Embryonic facial prominence (tissue), 1 donor: ENCODE data around the gene POC1B.

ENCODE experiments used
- DNase-seq: peaks from one replicate; pipeline ENCODE4 v3.0.0-alpha.2; 2016; ENCODE audit errors: extremely low spot score

The POC1B gene

DNA sequence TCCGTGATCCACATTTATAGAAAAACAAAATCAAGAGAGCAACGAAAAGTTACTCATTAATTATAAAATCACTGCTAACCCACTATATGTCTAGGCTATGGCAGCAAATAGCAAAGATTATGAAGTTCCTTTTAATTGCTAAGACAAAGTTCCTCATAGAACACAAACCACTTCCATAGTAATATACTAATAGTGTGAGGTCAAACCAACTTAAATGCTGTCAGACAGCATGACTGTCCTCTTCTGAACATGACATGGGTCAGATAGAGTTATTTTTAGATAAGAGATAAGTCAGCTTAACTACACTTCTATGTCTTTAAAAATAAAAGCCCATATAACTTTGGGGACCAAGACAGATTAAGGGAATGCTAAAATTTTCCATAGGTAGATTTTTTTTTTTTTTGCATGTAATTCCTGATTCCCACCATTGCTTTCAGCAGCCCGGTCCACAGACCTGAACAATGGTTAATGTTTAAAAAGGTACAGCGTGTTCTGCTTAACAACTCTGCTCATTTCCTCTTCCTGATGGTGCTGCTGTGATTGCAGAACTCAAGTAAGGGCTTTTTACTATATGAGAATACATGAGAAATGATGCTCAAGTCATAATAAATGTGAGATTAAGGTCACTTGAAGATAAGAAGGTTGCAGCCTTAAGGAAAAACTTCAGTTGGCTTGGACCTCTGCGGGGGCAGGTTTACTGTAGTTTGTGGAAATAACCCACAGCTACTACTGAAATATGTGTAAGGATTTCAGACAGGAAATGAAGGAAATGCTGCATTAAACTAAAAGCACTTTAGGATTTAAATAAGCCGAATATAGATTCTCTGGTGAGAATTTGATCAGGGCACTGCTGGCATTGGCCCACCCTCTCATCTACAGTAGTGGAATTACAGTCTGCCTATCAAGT, 135.8 kb downstream of the POC1B start:
- DNase-seq = no peak

DNA sequence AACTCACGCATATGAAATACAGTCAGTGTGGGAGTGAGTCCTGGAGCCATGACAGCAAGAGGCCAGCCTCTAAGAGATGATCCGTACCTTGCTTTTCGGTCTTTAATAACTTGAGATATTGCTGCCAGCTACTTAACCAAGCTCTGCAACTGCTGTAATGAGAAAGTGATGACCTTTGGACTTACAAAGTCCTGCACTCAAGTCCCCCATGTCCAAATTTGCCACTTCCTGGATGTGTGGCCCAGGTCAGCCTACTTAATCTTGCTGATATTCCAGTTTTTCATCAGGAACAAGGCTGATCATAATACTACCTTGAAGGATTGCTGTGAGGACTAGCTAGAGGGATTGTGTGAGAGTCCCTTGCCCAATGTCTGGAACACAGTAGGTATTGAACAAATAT, 139.7 kb downstream of the POC1B start:
- DNase-seq = no peak

DNA sequence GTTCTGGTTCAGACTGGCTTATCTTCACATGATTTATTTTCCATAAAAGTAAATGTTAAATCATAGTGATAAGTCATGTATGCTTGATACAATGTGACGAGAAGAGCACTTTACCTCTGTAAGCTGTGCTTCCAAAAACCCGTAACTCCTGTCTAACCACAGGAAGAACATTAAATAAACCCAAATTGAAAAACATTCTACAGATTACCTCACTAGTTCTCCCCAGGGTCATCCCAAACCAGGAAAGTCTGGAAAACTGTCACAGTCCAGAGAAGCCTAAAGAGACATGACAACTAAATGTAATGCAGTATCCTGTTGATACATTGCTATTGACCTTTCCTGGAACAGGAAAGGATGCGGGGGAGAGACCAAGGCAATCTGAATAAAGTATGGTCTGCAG, 141.0 kb downstream of the POC1B start:
- no peak for DNase-seq

DNA sequence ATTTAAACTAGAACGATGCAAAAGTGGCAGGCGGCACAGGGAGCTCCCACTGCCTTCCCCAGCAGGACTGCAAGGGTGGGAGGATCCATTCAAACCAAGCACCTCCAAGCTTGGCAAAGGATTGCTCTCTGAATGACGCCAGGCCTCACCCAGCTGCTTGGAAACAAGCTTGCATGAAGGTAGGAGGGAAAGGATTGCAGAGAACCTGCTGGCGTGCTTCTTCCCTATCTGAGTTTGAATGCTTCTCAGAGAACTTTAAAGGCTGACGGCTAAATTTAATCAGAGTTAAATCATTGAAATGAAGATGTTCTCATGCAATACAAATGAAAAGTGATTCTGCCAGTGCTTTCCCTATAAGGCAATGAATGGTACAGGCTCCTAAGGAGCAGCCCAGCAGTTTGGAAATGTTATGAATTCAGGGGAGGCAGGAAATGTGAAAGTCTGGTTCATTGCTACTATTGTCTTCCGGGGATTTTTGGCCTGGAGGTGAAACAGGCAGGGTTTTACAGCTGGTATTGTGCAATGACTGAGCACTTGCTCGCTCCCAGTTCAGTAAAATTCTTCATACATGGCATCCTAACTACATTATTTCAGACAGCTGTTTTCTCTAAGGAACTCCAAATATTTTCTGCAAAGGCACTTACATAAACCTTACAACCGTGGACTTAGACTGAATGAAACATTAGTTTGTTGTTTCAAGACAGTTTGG, 141.6 kb downstream of the POC1B start:
- no peak for DNase-seq

DNA sequence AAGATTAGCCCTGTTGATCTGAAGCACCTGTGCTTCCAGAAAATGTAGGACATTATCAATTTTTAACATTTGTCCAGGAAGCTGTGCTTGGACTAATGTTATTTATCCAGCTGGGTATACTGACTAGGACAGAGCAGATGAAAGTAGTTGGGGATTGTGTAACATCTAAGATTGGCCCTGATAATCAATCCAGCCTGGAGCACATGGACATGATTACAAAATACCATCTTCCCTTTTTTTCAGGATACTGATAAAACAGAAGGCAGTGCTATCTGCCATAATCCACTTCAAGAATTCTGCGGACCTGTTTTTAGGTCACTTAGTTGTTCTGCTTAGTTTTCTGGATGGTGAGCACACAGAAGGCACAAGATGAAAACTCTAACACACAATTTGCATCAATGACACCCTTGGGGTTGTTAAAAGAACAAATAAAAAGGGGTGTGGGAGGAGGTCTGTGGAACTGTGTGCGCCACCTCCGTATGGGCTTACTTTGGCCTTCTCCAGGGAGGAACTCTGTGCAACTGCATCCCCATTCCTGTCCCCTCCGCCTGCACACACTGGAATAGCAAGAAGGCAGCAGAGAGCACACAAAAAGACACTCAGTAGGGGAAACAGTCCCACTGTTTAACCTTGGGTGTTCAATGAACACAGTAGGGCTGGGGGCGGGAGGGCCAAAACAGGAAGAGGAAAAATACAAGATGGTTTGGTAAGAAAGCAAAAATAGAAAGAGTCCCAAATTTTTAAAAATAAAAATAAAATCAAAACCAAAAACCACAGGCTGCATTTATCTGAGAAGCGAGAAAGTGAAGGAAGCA, 142.4 kb downstream of the POC1B start:
- no peak for DNase-seq

DNA sequence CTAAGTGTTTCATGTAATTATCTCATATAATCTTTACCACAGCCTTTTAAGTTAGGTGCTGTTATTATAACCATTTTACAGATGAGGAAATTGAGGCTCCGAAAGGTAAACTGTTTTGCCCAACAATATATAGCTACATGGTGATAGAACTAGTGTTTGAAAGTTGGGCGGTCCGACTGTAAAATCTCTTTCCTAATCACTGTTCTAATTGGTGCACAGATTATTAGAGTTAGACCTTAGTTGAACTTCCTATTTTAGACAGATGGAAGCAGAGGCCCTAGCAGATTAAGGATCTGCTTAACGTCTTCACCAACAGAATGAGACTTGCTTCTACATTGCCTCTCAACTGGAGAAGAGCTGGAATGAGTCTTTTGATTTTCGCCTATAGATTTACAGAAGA, 143.5 kb downstream of the POC1B start:
- DNase-seq = no peak

DNA sequence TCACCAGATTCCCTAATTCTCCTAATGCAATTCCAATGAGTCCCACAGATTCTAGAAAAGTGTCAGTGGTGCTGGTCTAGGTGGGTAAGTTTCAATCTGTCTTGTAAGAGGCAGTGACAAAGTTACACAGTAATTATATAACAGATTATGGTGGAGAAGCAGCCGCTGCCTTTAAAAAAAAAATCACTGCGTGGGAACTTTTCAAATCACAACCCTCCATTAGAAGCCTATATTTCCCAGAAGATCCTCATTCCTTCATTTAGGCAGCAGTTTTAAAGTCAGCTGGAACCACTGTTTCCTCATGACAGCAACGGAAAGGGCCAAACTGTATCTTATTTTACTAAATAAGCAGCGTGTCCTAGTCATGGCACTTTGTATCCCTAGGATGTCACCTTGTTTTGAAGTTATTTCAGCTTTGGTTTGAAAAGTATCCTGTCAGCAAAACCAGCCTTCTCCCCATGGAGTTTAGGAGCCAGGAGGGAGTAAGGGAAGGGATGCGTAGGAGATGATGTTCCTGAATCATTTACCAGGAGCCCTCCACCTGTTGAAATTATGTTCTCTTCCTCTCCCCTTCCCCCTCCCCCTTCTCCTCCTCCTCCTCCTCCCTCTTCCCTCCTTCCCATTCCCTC, 145.9 kb downstream of the POC1B start:
- DNase-seq = no peak

DNA sequence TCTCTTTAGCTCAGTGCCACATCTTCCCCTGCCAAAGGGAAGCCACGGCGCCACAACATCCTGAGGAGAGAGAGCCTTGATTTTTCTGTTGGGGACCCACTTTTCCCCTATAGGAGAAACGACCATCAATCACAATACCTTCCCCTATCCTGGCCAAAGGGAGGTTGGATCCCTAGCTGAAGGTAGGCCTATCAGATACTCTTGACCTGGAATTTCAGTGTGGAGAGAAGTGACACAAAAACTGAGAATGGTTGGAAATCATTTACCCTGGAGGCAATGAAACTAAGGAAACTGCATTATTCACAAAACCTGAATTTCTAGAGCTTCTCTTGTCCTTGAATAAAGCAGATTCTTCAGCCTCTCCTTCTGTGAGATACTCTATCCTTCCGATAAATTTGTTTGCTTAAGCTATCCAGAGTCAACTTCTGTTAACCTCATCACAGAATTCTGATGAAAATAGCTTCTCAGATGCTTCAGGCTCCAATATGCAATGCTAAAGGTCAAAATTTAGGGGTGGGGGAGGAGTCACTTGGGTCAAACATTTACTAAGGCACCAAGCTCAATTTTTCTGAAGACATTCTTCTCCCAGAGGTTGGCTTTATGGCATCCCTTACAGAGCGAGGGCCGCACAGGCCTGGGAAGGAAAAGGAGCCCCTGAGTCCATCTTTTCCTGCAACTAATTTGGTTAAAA, 146.6 kb downstream of the POC1B start:
- no peak for DNase-seq

DNA sequence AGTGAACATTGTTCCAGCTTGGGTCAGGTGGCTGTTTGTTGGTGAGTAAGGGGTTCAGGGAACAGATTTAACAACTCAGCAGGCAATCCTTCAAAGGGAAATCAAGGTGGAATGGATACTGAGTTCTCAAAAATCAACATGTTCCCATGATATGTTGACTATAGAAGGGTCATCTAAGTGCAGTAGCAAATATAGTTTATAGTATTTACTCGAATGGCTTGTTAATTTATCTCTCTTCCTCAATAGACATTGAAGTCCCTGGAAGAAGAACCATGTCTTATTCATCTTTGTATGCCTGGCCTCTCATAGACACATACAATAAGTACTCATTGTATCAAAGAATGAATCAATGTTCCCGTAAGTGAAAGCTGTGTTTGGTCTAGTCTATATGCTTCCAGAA, 149.0 kb downstream of the POC1B start:
- DNase-seq = no peak

DNA sequence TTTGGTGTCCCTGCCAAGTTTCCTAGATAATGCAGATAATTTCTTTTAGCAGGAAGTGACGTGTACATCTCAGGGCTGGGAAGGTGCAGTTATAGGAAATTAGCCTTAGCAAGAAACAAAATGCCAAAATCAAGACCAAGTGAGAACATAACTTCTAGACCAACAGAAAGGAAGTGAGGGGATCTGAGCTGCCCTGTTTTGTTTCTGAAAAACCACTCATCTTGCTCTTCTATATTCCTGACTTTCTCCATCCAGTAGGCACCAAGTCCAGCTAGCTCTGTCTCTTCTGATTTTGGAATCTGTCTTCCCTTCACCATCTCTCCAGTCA, 149.7 kb downstream of the POC1B start:
- no peak for DNase-seq

DNA sequence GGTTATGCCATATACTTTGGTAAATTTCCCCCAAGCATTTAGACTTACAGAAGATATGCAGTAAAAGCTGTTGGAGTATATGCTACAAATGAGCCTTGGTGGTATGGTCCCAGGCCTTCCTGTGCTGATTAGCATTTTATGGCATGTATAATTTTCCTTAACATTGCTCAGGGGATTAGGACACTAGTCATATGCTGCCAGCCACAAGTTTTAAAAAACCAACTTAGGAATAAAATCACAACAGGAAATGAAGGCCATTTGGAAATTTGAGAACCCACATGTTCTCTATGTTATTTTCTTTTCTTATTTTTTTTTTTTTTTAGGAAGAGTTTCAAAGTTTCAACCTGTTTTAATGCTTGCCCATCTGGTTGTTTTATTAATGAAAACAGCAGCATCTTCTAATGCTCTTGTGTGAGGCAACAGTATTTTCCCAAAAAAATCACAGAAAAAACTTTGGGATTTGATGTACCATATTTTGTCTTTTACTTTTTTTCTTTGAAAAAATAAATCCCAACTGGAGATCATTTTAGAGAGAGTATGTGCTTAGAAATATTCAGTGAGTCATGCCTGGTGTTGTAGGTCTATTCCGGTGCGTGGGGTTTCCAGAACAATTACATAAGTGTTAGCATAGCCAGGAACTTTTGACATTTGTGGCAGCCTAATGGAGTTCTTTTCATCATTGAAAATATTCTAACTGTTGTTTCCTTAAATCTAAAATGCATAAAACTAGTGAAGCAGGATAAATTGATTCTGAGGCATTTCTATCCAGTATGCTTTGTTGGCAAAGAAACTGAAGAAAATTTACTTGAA, 151.9 kb downstream of the POC1B start:
- no peak for DNase-seq

DNA sequence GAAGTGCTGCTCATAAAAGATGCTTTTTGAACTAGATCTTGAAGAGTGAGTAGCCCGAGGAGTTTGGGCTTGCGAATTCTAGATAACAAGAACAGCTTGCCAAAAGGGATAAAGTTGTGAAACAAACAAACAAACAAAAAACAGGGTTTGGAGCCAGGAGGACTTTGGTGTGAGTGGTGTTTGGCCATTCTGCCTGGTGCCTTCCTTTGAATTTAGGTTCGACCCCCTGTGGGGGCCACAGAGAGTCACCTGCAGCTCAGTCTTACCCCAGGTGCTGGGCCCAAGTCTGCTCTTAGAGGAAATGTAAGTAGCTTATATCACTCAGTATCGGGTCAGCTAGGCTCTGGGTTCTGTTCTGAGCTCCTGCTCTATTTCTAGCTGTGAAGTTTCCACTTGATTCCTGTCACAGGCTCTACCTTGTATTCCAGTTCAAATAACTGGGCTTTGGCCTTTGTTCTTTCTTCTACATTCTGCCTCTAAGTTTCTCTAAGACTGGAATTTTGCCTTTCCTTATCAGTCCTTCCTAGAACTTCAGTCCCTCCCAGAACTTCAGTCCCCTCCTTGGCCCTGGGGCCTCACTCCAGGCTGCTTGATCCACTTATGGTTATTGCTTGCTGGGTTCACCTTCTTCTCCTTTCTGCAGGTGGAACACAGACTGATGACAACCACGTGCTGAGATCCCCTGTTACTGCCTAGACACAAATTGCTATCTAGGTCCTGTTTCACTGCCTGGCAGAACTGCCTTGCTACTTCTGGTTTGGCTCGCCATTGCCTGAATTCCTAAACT, 153.1 kb downstream of the POC1B start:
- DNase-seq = no peak

DNA sequence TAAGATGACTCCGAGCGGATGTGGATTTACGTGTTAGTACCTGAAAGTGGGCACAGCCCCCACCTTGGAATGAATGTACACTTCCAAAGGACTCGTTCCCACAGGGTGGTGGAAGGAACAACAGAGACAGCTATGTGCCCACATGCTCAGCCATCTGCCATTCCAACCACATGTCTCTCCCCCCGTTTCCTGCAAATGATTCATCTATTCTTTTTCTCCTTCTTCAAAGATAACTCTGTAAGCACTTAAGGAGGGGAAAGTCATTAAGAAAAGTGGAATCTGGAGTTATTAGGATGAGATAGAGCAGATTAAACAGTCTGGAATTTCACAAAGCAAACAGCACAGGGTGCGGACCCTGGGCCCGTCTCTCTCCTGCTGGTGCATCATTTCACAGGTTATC, 155.0 kb downstream of the POC1B start:
- DNase-seq = no peak

DNA sequence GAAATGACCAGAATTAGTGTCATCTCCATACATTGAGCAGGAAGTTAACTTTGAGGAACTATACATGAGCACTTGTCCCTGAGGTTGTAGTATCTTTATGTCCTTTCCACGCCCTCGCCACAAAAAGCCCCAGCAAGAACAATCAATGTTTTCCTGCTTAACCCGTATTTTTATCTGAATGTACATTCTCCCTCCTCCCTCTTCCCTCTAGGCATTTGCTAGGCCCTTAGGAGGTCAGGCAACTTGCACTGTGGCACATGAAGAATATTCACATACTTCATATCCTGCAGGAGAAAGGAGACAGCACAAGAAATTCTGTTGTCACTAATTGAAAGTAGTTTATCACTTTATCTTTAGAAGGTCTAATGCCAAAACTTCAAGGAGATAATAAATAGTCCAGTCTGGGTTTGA, 155.4 kb downstream of the POC1B start:
- DNase-seq = no peak
